ENCODE measurements around the gene ATXN2.

Gene ATXN2

GRCh38 chr12:111598637-111599452 is at the start of gene ATXN2:
Gene ATXN2, minus strand, starts transcription at chr12:111599315. Its CDS starts 281 bp downstream, at chr12:111599034.
- peak; percentile 90 for DNase-seq (ENCODE audit: extremely low spot score)
- ChIA-PET POLR2A (interaction anchor here (0.6 kb wide), 1 partner anchor 18 kb away, joined by 5 read pairs; no protein-coding TSS in a partner anchor), CTCF (no interaction called here)
- TF ChIP-seq CTCF (IDR thresholded peaks at IDR 0.05; ENCODE audit: control extremely low read depth, extremely low read depth, low read depth, missing control alignments) = no peak

- ChIA-PET POLR2A (no interaction called here), CTCF (interaction anchor here (1.5 kb wide), 1 partner anchor 167 kb away, joined by 3 read pairs; no protein-coding TSS in a partner anchor)
- no peak for DNase-seq (ENCODE audit: extremely low spot score)
- no peak for TF ChIP-seq CTCF (IDR thresholded peaks at IDR 0.05; ENCODE audit: control extremely low read depth, extremely low read depth, low read depth, missing control alignments)
Measured at GRCh38 chr12:111645433-111645832, 46.3 kb upstream of the ATXN2 start.

- DNase-seq (ENCODE audit: extremely low spot score) = no peak
- TF ChIP-seq CTCF (IDR thresholded peaks at IDR 0.05; ENCODE audit: control extremely low read depth, extremely low read depth, low read depth, missing control alignments) = no peak
- ChIA-PET POLR2A (no interaction called here), CTCF (interaction anchor here (1.3 kb wide), 1 partner anchor 10 kb away, joined by 3 read pairs; no protein-coding TSS in a partner anchor)
Measured at GRCh38 chr12:111643427-111643826, 44.3 kb upstream of the ATXN2 start.

- TF ChIP-seq CTCF (IDR thresholded peaks at IDR 0.05; ENCODE audit: control extremely low read depth, extremely low read depth, low read depth, missing control alignments) = no peak
- CTCF ChIA-PET = no interaction called here
- POLR2A ChIA-PET = no interaction called here
- DNase-seq (ENCODE audit: extremely low spot score) = no peak
Measured at GRCh38 chr12:111642681-111643426, 43.7 kb upstream of the ATXN2 start.

- TF ChIP-seq CTCF (IDR thresholded peaks at IDR 0.05; ENCODE audit: control extremely low read depth, extremely low read depth, low read depth, missing control alignments) = no peak
- POLR2A ChIA-PET = no interaction called here
- no peak for DNase-seq (ENCODE audit: extremely low spot score)
- CTCF ChIA-PET = interaction anchor here (0.9 to 2.2 kb wide), 3 partner anchors 57 to 243 kb away, joined by 3 to 5 read pairs (median 3); no protein-coding TSS in a partner anchor
Measured at GRCh38 chr12:111640506-111640905, 41.4 kb upstream of the ATXN2 start.

- CTCF ChIA-PET = interaction anchor here (2.2 kb wide), 1 partner anchor 8 kb away, joined by 7 read pairs; no protein-coding TSS in a partner anchor
- POLR2A ChIA-PET = no interaction called here
Measured at GRCh38 chr12:111638556-111638955, 39.4 kb upstream of the ATXN2 start.

More at GRCh38 chr12:111638556-111638955, 39.4 kb upstream of the ATXN2 start:
- TF ChIP-seq CTCF (IDR thresholded peaks at IDR 0.05; ENCODE audit: control extremely low read depth, extremely low read depth, low read depth, missing control alignments) = no peak
- DNase-seq (ENCODE audit: extremely low spot score) = no peak
